Psoas muscle (tissue), 8 donors: ENCODE data around the gene PRDM9. TPM values are rescaled to one million over a fixed set of nuclear protein-coding genes. Genes with fewer than 3 reads are reported as not detected.

ENCODE experiments used
- ATAC-seq, 4 donors: fragments of 200-7000 bp; cut with Tn5 transposase; one replicate each; pipeline ENCODE4 v1.9.1; 2020; ENCODE audit warnings: moderate library complexity in 3 of 4, mild to moderate bottlenecking in 2 of 4
- DNase-seq, 2 donors: peaks; one replicate each; pipeline ENCODE4 v3.0.0-alpha.2; 2020
- H3K27ac ChIP-seq: fragments of 200-600 bp; one replicate; pipeline ENCODE4 v1.8.0; 2022
- H3K27me3 ChIP-seq, 3 donors: fragments of 200-600 bp in 1 of 3; one replicate each; pipeline versions ENCODE4 v1.6.1 to v1.8.0; 2013 to 2022; ENCODE audit warnings: low read length in 2 of 3, mild to moderate bottlenecking in 2 of 3, moderate library complexity in 1 of 3; ENCODE audit not compliant: insufficient read depth in 3 of 3
- H3K36me3 ChIP-seq, 2 donors: fragments of 200-600 bp in 1 of 2; one replicate each; pipeline versions ENCODE4 v1.6.1 to v1.8.0; 2013 to 2022; ENCODE audit warnings: low read depth in 1 of 2, mild to moderate bottlenecking in 1 of 2, moderate library complexity in 1 of 2; ENCODE audit not compliant: insufficient read depth in 1 of 2
- H3K4me1 ChIP-seq: fragments of 200-600 bp; one replicate; pipeline ENCODE4 v1.8.0; 2022
- H3K4me3 ChIP-seq: fragments of 200-600 bp; one replicate; pipeline ENCODE4 v1.8.0; 2022; ENCODE audit warnings: mild to moderate bottlenecking
- H3K9me3 ChIP-seq: fragments of 200-600 bp; one replicate; pipeline ENCODE4 v1.8.0; 2022
- WGBS, 3 donors: extraction: QIAGEN DNeasy Blood & Tissue Kit; methylation state at CpG; one replicate each; pipeline versions ENCODE4 v1.1.6 to v1.1.7; 2013; 5-methylcytosine and 5-hydroxymethylcytosine counted together
- intact Hi-C, 2 donors: fragments of 100-400 bp; cut with DNase I; formaldehyde crosslinking; loops; one replicate each; pipeline versions ENCODE4 v1.11.0 to v1.14.2; 2022
- polyA plus RNA-seq, 3 donors: library from polyadenylated mRNA; stranded (reverse); fragments of 200-250 nt; gene quantifications; one replicate each; pipeline ENCODE4 v1.2.3, GENCODE V29; 2013
- total RNA-seq, 4 donors: library from RNA; stranded (reverse); fragmentation: NEBNext Ultra II Directional in 2 of 4; extraction: Animal tissue kit (Norgen Biotek cat#: 25700) in 2 of 4; gene quantifications; one replicate each; pipeline versions ENCODE4 v1.2.1 to v1.2.4, GENCODE V29; 2021 to 2023
- TF ChIP-seq, protein P1 (sequence below): fragments of 200-600 bp; IDR thresholded peaks from one replicate; pipeline ENCODE4 v1.8.0; 2022; ENCODE audit warnings: antibody characterized with exemption
- donor health status: healthy with polysubstance abuse.
- donor health status: DM: no; HTN: no; CAD: no; lungs with moderate emphysema.
- donor health status: Bipolar disorder and iron deficiency.
- donor health status: healthy.
- donor health status: DM: yes; HTN: yes; CAD: no.
- donor health status: DM: no; HTN: no; CAD: no.
- donor health status: DM: no; HTN: no; CAD: no.
- donor health status: DM: yes; HTN: yes; CAD: no.

PRDM9 gene
- total and polyA plus RNA-seq, 7 donors: not detected

DNA sequence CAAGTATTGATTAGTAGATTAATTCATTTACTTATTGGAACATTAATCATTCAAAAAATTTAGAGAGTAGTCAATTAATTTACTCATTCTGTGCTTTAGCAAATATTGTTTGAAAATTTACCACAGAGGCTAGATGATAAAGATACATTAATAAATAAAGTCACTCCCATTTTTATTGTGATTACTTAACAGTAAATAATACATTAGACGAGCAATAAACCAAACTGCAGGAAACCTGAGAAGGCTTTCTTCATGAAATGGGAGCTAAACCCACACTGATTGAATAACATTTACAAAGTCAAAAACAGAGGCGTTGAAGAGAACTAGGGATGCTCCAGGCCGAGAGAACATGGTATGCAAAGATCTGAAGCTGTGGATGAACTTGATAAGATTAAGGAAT, 38.8 kb upstream of the PRDM9 start:
- DNase-seq: no peak
- H3K9me3 ChIP-seq: no peaks in the 10 kb centered on the region
- no peaks in the 10 kb centered on the region for H3K4me1 ChIP-seq
- H3K27ac ChIP-seq: no peak overlapping the region
- ATAC-seq: no peak
- TF ChIP-seq, protein P1, sequence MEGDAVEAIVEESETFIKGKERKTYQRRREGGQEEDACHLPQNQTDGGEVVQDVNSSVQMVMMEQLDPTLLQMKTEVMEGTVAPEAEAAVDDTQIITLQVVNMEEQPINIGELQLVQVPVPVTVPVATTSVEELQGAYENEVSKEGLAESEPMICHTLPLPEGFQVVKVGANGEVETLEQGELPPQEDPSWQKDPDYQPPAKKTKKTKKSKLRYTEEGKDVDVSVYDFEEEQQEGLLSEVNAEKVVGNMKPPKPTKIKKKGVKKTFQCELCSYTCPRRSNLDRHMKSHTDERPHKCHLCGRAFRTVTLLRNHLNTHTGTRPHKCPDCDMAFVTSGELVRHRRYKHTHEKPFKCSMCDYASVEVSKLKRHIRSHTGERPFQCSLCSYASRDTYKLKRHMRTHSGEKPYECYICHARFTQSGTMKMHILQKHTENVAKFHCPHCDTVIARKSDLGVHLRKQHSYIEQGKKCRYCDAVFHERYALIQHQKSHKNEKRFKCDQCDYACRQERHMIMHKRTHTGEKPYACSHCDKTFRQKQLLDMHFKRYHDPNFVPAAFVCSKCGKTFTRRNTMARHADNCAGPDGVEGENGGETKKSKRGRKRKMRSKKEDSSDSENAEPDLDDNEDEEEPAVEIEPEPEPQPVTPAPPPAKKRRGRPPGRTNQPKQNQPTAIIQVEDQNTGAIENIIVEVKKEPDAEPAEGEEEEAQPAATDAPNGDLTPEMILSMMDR: no peak
- WGBS, 3 donors: 46 to 58% (median 52%) methylated on average over 3 of the region's 3 CpGs
- intact Hi-C loops: no loop called here
- H3K4me3 ChIP-seq: no peak overlapping the region
- H3K27me3 ChIP-seq: no peaks in the 10 kb centered on the region
- H3K36me3 ChIP-seq: no peaks in the 10 kb centered on the region

DNA sequence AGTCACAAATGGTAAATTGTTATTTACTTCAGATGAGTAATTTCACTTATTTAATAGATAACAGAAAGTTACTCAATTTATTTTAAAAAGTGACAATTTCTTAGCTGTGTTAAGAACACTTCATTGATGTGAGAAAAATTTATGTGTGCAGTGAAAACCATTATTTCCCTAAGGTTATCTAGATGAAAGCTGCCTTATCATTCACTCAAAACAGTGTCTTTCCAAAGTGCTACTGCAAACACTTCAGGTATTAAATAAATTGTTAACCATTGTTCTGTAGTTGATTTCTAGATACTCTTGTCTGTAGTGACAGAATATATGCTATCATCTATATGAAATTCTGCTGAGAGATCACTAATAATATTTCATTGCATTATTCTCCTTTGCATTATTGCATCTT, 33.5 kb upstream of the PRDM9 start:
- ATAC-seq (no peak), DNase-seq (no peak)
- no peaks in the 10 kb centered on the region for H3K27me3 ChIP-seq
- no peak overlapping the region for H3K27ac ChIP-seq
- H3K9me3 ChIP-seq: no peaks in the 10 kb centered on the region
- H3K4me3 ChIP-seq: no peak overlapping the region
- intact Hi-C loops: no loop called here
- TF ChIP-seq, protein P1: no peak
- no peaks in the 10 kb centered on the region for H3K36me3 ChIP-seq
- H3K4me1 ChIP-seq: no peaks in the 10 kb centered on the region

DNA sequence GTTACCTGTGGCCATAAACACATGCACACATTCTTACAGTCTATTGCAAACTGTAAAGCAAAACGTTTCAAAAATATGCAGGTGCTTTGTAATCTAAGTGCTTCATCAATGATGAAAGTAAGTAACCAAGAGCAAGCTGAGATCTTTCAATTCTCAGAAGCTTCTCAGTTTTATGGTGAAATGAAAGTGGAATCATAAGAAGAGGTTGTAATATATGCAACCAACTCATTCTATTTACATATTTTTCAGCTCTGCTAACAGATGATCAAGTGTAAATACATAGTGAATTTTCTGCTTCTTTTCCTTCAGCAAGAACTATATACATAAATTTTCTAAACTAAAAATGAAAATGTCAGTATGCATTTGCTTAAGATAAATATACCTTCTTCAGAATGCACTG, 33.1 kb upstream of the PRDM9 start:
- intact Hi-C loops: no loop called here
- H3K4me3 ChIP-seq: no peak overlapping the region
- TF ChIP-seq, protein P1: no peak
- WGBS, 3 donors: 27 to 41% (median 38%) methylated on average over 1 of the region's 1 CpG
- no peak overlapping the region for H3K27ac ChIP-seq
- no peaks in the 10 kb centered on the region for H3K27me3 ChIP-seq
- ATAC-seq (no peak), DNase-seq (no peak)
- H3K9me3 ChIP-seq: no peaks in the 10 kb centered on the region
- no peaks in the 10 kb centered on the region for H3K4me1 ChIP-seq
- H3K36me3 ChIP-seq: no peaks in the 10 kb centered on the region

DNA sequence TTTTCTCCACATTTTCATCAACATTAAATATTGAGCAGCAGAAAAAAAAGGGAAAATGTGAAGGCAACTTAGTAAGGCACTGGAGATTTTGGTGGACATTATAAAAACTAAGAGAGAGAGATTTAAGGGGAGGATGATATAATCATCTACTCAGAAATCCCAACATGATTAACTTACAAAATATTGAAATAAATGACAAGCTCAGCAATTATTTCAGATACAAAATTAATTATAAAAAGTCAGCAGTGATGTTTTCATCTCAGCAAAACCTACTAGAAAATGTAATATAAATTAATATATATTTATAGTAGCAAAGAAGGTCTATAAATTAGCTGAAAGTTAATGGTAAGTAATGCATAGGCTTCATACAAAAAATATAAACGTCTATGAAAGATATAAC, 30.8 kb upstream of the PRDM9 start:
- DNase-seq (no peak), ATAC-seq (no peak)
- H3K4me1 ChIP-seq: no peaks in the 10 kb centered on the region
- no peaks in the 10 kb centered on the region for H3K9me3 ChIP-seq
- H3K27me3 ChIP-seq: no peaks in the 10 kb centered on the region
- intact Hi-C loops: no loop called here
- 80 to 83% (median 81%) methylated on average over 1 of the region's 1 CpG for WGBS, 3 donors
- no peak overlapping the region for H3K4me3 ChIP-seq
- no peak overlapping the region for H3K27ac ChIP-seq
- no peaks in the 10 kb centered on the region for H3K36me3 ChIP-seq
- TF ChIP-seq, protein P1: no peak

DNA sequence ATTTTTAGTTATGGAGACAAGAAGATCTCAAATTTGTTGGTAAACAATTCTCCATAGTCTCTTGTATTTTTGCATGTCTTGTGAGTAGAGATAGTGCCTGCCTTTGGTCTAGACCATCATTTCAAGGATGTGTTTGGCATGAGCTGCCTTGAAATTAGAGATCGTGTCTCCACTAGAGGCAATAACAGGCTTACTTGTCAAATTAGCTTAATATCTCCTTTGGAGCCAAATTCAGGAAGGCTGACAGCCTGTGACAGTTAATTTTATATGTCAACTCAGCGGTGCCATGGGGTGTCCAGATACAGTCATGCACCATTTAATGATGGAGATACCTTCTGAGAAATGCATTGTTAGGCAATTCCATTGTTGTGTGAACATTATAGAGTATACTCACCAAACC, 24.8 kb upstream of the PRDM9 start:
- Histone ChIP-seq H3K4me1 (no peaks in the 10 kb centered on the region), H3K27me3 (no peaks in the 10 kb centered on the region), H3K4me3 (no peak overlapping the region), H3K9me3 (no peaks in the 10 kb centered on the region), H3K27ac (no peak overlapping the region), H3K36me3 (no peaks in the 10 kb centered on the region)
- no peak for DNase-seq
- 53 to 56% (median 55%) methylated on average over 2 of the region's 2 CpGs for WGBS, 3 donors
- TF ChIP-seq, protein P1: no peak
- intact Hi-C loops: no loop called here
- no peak for ATAC-seq
